ENCODE results near the gene ZNF750.

The ZNF750 gene

GRCh38 chr17:82830249-82830661, 9.6 kb downstream of the ZNF750 start:
- TF ChIP-seq FOXP2 (optimal IDR thresholded peaks at IDR 0.05; ENCODE audit: borderline replicate concordance, extremely low read depth, extremely low read length, insufficient read depth), result peak; percentile 91
- no peak for TF ChIP-seq REST (IDR thresholded peaks at IDR 0.05; ENCODE audit: insufficient read depth in 1 of 2, low read depth in 2 of 2, low read length in 2 of 2)
- TF ChIP-seq SIN3A (IDR thresholded peaks at IDR 0.05; ENCODE audit: borderline replicate concordance, insufficient read depth, low read length), result 0 out of 2 replicates have a peak, but pooled peaks have one; percentile 28
- TF ChIP-seq POLR2AphosphoS5 (IDR thresholded peaks at IDR 0.05; ENCODE audit: low read depth, low read length), result peak; percentile 41; the same call in 1 of the 2 replicates

DNA sequence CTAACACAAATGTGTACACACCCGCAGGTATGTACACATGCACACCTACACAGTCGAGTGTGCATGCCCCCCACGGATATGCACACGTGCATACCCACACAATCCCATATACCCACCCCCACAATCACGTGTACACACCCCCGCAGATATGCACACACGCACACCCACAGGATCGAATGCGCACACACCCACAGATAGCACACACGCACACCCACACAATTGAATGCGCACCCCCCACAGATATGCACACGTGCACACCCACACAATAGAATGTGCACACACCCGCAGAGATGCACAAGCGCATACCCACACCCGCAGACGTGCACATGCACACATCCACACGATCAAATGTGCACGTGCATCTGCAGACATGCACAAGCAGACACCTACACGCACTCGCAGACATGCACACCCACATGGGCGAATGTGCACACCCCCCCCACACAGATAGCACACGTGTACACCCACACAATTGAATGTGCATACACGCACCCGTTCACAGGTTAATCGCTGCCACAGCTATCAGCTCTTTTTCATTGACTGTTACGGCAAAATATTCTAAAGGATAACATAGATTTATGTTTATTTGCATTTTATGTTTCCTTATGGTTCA, 10.8 kb downstream of the ZNF750 start:
- no peak for TF ChIP-seq REST (IDR thresholded peaks at IDR 0.05; ENCODE audit: insufficient read depth in 1 of 2, low read depth in 2 of 2, low read length in 2 of 2)
- TF ChIP-seq FOXP2 (optimal IDR thresholded peaks at IDR 0.05; ENCODE audit: borderline replicate concordance, extremely low read depth, extremely low read length, insufficient read depth), result no peak
- TF ChIP-seq TAF1 (IDR thresholded peaks at IDR 0.05; ENCODE audit: borderline replicate concordance, insufficient read depth, low read length), result no peak
- no peak for TF ChIP-seq SIN3A (IDR thresholded peaks at IDR 0.05; ENCODE audit: borderline replicate concordance, insufficient read depth, low read length)
- no peak for TF ChIP-seq POLR2AphosphoS5 (IDR thresholded peaks at IDR 0.05; ENCODE audit: low read depth, low read length)

- TF ChIP-seq FOXP2 (optimal IDR thresholded peaks at IDR 0.05; ENCODE audit: borderline replicate concordance, extremely low read depth, extremely low read length, insufficient read depth), result no peak
- no peak for TF ChIP-seq POLR2AphosphoS5 (IDR thresholded peaks at IDR 0.05; ENCODE audit: low read depth, low read length)
- no peak for TF ChIP-seq REST (IDR thresholded peaks at IDR 0.05; ENCODE audit: insufficient read depth in 1 of 2, low read depth in 2 of 2, low read length in 2 of 2)
- TF ChIP-seq SIN3A (IDR thresholded peaks at IDR 0.05; ENCODE audit: borderline replicate concordance, insufficient read depth, low read length), result no peak
- no peak for TF ChIP-seq TAF1 (IDR thresholded peaks at IDR 0.05; ENCODE audit: borderline replicate concordance, insufficient read depth, low read length)
Observed at GRCh38 chr17:82826956-82827355, 12.9 kb downstream of the ZNF750 start.

DNA sequence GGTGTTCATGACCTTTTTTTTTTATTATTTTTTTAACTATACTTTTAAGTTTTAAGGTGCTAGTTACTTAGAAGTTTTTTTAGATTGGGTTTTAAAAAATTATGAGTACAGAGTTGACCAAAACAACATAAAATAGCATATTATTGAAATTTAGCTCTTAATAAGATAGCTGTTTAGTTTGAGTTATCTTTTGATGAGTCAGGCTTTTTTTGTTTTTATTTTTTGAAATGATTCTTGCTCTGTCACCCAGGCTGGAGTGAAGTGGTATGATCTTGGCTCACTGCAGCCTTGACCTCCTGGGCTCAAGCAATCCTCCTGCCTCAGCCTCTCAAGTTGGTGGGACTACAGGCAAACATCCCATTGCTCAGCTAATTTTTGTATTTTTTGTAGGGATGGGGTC, 13.6 kb downstream of the ZNF750 start:
- TF ChIP-seq SIN3A (IDR thresholded peaks at IDR 0.05; ENCODE audit: borderline replicate concordance, insufficient read depth, low read length), result no peak
- no peak for TF ChIP-seq TAF1 (IDR thresholded peaks at IDR 0.05; ENCODE audit: borderline replicate concordance, insufficient read depth, low read length)
- no peak for TF ChIP-seq POLR2AphosphoS5 (IDR thresholded peaks at IDR 0.05; ENCODE audit: low read depth, low read length)
- TF ChIP-seq REST (IDR thresholded peaks at IDR 0.05; ENCODE audit: insufficient read depth in 1 of 2, low read depth in 2 of 2, low read length in 2 of 2), result no peak
- TF ChIP-seq FOXP2 (optimal IDR thresholded peaks at IDR 0.05; ENCODE audit: borderline replicate concordance, extremely low read depth, extremely low read length, insufficient read depth), result no peak
